H1 (cell line): ENCODE results near the gene HSP90B1.

ENCODE experiments used
- BCL11A ChIP-seq, 2 experiments: IDR thresholded peaks; one replicate each; pipeline ENCODE4 v1.6.1; 2011; ENCODE audit warnings: low read depth in 2 of 2, low read length in 2 of 2, mild to moderate bottlenecking in 2 of 2
- POLR2AphosphoS5 ChIP-seq: IDR thresholded peaks from 2 replicates; pipeline ENCODE4 v1.6.1; 2011; ENCODE audit warnings: low read depth, low read length
- RNF2 ChIP-seq: fragments of 200-900, 300-1000 bp; sonication (generic); IDR thresholded peaks from 2 replicates; pipeline ENCODE4 v1.7.1; 2016; ENCODE audit warnings: borderline replicate concordance, low read depth, mild to moderate bottlenecking, antibody characterized with exemption, low read length; ENCODE audit not compliant: poor library complexity, severe bottlenecking; ENCODE audit errors: missing control alignments
- TF ChIP-seq, protein P1 (sequence below), 3 experiments: IDR thresholded peaks; 1 replicate in 2 of 3; 2 replicates in 1 of 3; pipeline versions ENCODE4 v1.5.1 to v1.6.1; 2011; ENCODE audit warnings: low read length in 3 of 3, mild to moderate bottlenecking in 3 of 3, inconsistent platforms in 2 of 3, low read depth in 1 of 3, moderate library complexity in 1 of 3; ENCODE audit not compliant: insufficient read depth in 1 of 3; ENCODE audit errors: control extremely low read depth in 1 of 3

GRCh38 chr12:103886195-103886797, 43.9 kb upstream of the HSP90B1 start:
- TF ChIP-seq BCL11A (IDR thresholded peaks at IDR 0.05; ENCODE audit: low read depth in 2 of 2, low read length in 2 of 2) (no peak), POLR2AphosphoS5 (no peak), RNF2 (no peak)
- TF ChIP-seq, protein P1, sequence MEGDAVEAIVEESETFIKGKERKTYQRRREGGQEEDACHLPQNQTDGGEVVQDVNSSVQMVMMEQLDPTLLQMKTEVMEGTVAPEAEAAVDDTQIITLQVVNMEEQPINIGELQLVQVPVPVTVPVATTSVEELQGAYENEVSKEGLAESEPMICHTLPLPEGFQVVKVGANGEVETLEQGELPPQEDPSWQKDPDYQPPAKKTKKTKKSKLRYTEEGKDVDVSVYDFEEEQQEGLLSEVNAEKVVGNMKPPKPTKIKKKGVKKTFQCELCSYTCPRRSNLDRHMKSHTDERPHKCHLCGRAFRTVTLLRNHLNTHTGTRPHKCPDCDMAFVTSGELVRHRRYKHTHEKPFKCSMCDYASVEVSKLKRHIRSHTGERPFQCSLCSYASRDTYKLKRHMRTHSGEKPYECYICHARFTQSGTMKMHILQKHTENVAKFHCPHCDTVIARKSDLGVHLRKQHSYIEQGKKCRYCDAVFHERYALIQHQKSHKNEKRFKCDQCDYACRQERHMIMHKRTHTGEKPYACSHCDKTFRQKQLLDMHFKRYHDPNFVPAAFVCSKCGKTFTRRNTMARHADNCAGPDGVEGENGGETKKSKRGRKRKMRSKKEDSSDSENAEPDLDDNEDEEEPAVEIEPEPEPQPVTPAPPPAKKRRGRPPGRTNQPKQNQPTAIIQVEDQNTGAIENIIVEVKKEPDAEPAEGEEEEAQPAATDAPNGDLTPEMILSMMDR (IDR thresholded peaks at IDR 0.05; ENCODE audit: control extremely low read depth in 1 of 3, insufficient read depth in 1 of 3, low read depth in 1 of 3, low read length in 3 of 3): no peak
